Lower lobe of right lung (tissue), 2 donors: ENCODE data around the gene CAMKMT. TPM values are rescaled to one million over a fixed set of nuclear protein-coding genes. Genes with fewer than 3 reads are reported as not detected.

Experiments
- ATAC-seq, 2 donors: fragments of 200-7000 bp; cut with Tn5 transposase; one replicate each; pipeline ENCODE4 v1.9.1; 2020 to 2022; ENCODE audit warnings: mild to moderate bottlenecking in 2 of 2, moderate library complexity in 2 of 2
- DNase-seq: peaks from one replicate; pipeline ENCODE4 v3.0.0-alpha.2; 2020
- H3K27ac ChIP-seq: fragments of 200-600 bp; one replicate; pipeline ENCODE4 v1.8.0; 2022
- H3K27me3 ChIP-seq: fragments of 200-600 bp; one replicate; pipeline ENCODE4 v1.8.0; 2022; ENCODE audit warnings: low read depth
- H3K36me3 ChIP-seq: fragments of 200-600 bp; one replicate; pipeline ENCODE4 v1.8.0; 2022; ENCODE audit warnings: mild to moderate bottlenecking
- H3K4me1 ChIP-seq: fragments of 200-600 bp; one replicate; pipeline ENCODE4 v1.8.0; 2022
- H3K4me3 ChIP-seq: fragments of 200-600 bp; one replicate; pipeline ENCODE4 v1.8.0; 2022; ENCODE audit warnings: mild to moderate bottlenecking
- H3K9me3 ChIP-seq: fragments of 200-600 bp; one replicate; pipeline ENCODE4 v1.8.0; 2022
- intact Hi-C: fragments of 100-400 bp; cut with DNase I; formaldehyde crosslinking; loops from one replicate; pipeline ENCODE4 v1.11.0; 2022
- long read RNA-seq: library from polyadenylated mRNA; unstranded; transcript quantifications from one replicate; pipeline ENCODE4 v2.0.0, GENCODE V29; 2021
- total RNA-seq: library from RNA; stranded (reverse); fragmentation: NEBNext Ultra II Directional; extraction: Animal tissue kit (Norgen Biotek cat#: 25700); gene quantifications from one replicate; pipeline ENCODE4 v1.2.1, GENCODE V29; 2021
- TF ChIP-seq, protein P1 (sequence below): fragments of 200-600 bp; IDR thresholded peaks from one replicate; pipeline ENCODE4 v1.8.0; 2022; ENCODE audit warnings: antibody characterized with exemption, mild to moderate bottlenecking
- donor health status: DM: no; HTN: yes; CAD: no; lungs with severe emphysema.

CAMKMT gene
- 10.5 TPM for total RNA-seq
- long read RNA-seq, partial matches to known transcripts: 0 of 8 reads
- long read RNA-seq, other reads (novel, unspliced or antisense): 8 of 8 reads

DNA sequence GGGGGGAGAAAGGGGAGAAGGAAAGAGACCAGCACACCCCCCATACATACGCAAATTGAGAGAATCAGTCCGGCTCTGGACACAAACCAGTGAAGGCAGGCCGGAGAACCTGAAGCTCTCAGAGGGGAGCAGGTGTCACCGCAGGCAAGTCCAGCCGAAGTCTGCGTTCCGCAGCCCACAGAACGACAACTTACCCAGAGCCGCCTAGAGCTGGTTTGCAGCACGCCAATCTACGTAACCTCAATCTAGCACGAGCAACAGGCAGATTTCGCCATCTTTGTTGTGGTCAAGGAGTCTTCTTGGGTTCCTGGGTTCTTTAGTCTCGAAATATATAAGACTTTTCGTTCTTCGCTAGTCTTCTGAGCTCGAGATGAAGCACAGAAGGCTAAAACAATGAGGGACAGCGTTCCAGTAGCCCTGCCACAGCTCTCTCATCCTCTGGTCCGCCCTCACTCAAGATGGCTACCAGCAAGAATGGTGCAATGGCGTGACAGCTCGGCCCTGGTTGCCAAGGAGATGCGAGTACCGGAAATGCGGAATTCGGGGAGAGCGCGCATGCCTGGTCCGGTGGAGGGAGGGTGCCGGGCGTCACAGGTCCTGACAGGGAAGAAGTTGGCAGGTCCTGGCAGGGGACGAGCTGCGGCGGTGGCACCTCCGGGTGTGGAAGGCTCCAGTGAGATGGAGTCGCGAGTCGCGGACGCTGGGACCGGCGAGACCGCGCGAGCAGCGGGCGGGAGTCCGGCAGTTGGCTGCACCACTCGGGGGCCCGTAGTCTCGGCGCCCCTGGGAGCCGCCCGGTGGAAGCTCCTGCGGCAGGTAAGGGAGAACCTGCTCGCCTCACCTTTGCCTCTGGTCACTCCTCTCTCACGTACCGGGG is at the start of gene CAMKMT, which contains the start of gene PREPL:
CAMKMT (plus strand) TSS at position 618 of the 877 bp plus-strand sequence.
PREPL (minus strand) TSS at position 165 of the 877 bp plus-strand sequence. CDS start 15,152 bp downstream, outside the sequence.
- DNase-seq (peak; percentile 98), ATAC-seq (peak; percentile 98 to 99)
- Histone ChIP-seq H3K27me3 (no peaks in the 10 kb centered on the region), H3K4me1 (peaks cover 29% of the 10 kb centered on the region), H3K36me3 (no peaks in the 10 kb centered on the region), H3K4me3 (peak within 1 kb of the TSS; percentile 88), H3K9me3 (no peaks in the 10 kb centered on the region), H3K27ac (peak within 1 kb of the TSS; percentile 94)
- intact Hi-C loops: no loop called here
- TF ChIP-seq, protein P1, sequence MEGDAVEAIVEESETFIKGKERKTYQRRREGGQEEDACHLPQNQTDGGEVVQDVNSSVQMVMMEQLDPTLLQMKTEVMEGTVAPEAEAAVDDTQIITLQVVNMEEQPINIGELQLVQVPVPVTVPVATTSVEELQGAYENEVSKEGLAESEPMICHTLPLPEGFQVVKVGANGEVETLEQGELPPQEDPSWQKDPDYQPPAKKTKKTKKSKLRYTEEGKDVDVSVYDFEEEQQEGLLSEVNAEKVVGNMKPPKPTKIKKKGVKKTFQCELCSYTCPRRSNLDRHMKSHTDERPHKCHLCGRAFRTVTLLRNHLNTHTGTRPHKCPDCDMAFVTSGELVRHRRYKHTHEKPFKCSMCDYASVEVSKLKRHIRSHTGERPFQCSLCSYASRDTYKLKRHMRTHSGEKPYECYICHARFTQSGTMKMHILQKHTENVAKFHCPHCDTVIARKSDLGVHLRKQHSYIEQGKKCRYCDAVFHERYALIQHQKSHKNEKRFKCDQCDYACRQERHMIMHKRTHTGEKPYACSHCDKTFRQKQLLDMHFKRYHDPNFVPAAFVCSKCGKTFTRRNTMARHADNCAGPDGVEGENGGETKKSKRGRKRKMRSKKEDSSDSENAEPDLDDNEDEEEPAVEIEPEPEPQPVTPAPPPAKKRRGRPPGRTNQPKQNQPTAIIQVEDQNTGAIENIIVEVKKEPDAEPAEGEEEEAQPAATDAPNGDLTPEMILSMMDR: no peak

DNA sequence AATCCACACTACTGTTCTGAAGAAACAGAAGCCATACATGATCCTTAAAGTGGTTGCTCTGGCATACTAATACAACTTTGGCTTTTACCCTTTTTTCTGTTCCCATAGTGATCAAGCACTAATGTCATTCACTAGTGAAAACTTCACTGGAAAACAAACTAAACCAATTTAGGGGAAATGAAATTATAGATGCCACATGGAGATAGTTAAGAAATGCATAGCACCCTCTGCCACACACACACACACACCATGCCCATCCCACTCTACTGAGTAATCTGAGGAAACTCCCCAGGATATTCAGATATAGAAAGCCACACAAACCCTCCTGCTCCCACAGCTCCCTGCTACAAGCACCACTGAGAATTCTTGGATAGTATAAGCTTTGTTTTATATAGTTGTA is 47.4 kb upstream of the CAMKMT start:
- H3K36me3 ChIP-seq: peaks cover 52% of the 10 kb centered on the region
- no peak for ATAC-seq
- TF ChIP-seq, protein P1: no peak

DNA sequence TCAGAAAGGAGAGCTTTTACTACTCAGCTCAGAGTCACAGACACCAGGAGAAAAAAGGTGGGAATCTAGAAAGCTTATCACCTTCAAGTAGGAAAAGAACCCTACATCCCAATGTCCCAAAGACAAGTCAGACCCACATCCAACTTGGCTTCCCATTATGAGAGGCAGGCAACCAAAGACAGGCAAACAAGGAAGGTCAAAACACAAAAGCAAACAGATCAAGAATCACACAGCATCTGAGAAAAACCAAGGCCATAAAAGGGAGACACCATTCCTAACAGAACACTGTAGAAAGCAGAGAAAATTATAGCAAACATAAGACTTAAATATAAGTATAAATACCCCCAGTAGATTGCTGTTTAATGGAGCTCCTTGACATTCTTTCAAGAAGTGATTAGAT is 45.8 kb upstream of the CAMKMT start:
- intact Hi-C loops: no loop called here
- no peak for ATAC-seq
- H3K27ac ChIP-seq: no peak overlapping the region
- H3K9me3 ChIP-seq: peaks cover 16% of the 10 kb centered on the region
- H3K36me3 ChIP-seq: peaks cover 68% of the 10 kb centered on the region
- no peaks in the 10 kb centered on the region for H3K27me3 ChIP-seq
- H3K4me3 ChIP-seq: no peak overlapping the region
- H3K4me1 ChIP-seq: no peaks in the 10 kb centered on the region
- TF ChIP-seq, protein P1: no peak
- no peak for DNase-seq

More for the DNA sequence above, 47.4 kb upstream of the CAMKMT start:
- intact Hi-C loops: no loop called here
- no peak for DNase-seq
- Histone ChIP-seq H3K9me3 (peaks cover 31% of the 10 kb centered on the region), H3K4me1 (no peaks in the 10 kb centered on the region), H3K27ac (no peak overlapping the region), H3K27me3 (no peaks in the 10 kb centered on the region), H3K4me3 (no peak overlapping the region)

DNA sequence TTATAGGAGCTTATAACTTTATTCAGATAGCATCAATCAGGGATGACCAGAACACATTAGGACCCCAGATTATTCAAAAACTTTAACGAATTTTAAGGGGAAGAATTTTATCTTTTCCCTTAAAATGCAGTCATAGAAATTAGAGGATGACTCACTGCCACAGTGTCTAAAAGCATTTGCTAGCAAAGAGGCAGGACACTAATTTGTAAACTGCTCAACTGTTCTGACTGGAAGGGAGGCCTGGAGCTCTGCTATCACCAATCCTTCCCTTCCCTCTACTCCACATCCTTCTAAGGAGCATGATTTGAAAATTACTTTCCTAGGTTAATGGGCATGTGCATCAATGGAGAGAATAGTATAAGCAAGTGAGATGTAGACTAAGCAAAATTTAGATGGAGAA is 40.9 kb upstream of the CAMKMT start:
- H3K4me1 ChIP-seq: no peaks in the 10 kb centered on the region
- no peak overlapping the region for H3K27ac ChIP-seq
- H3K36me3 ChIP-seq: peaks cover 92% of the 10 kb centered on the region
- intact Hi-C loops: no loop called here
- H3K9me3 ChIP-seq: no peaks in the 10 kb centered on the region
- DNase-seq: no peak
- TF ChIP-seq, protein P1: no peak
- H3K4me3 ChIP-seq: no peak overlapping the region
- H3K27me3 ChIP-seq: no peaks in the 10 kb centered on the region
- no peak for ATAC-seq

DNA sequence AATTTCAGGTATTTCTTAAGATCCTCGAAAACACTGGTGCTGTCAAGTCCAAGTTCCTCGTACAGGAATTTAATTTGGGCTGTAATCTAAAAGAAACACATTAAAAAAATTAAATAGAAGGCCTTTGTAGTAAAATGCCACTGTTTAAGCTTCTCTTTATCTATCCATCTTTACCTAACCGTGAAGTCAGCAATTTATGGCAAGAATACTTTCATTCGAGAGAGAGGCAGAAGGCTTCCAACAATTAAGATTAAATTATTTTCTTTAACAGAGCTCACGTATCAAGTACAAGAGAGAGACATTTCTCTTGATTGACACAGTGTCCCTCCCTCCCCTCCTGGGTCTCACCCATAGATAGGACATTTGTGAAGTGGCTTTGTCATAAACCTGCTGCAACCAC is 40.4 kb upstream of the CAMKMT start:
- Histone ChIP-seq H3K4me3 (no peak overlapping the region), H3K27ac (no peak overlapping the region), H3K36me3 (peaks cover 92% of the 10 kb centered on the region), H3K4me1 (no peaks in the 10 kb centered on the region), H3K27me3 (no peaks in the 10 kb centered on the region), H3K9me3 (no peaks in the 10 kb centered on the region)
- TF ChIP-seq, protein P1: no peak
- no peak for DNase-seq
- no peak for ATAC-seq
- intact Hi-C loops: no loop called here
